H1 (cell line): Measurements from ENCODE around the gene LBP. TPM values are rescaled to one million over a fixed set of nuclear protein-coding genes. Genes with fewer than 3 reads are reported as not detected.

ENCODE experiments used
- CTCF ChIA-PET: fragments of 300-600 bp; sonication (Branson Sonifier 250); formaldehyde crosslinking; loops from one replicate; lab custom pipeline; 2021; ENCODE audit not compliant: partially characterized antibody; lab: Charles Lee
- POLR2A ChIA-PET: fragments of 300-600 bp; sonication (Branson Sonifier 250); formaldehyde crosslinking; loops from one replicate; lab custom pipeline; 2021; ENCODE audit warnings: inconsistent platforms; ENCODE audit not compliant: partially characterized antibody; lab: Charles Lee
- DNase-seq, 2 experiments: peaks; one replicate each; pipeline versions ENCODE4 v3.0.0 to v3.0.0-alpha.2; 2010 to 2022; ENCODE audit warnings: low spot score in 2 of 2, low read depth in 1 of 2, mixed read lengths in 1 of 2
- FAIRE-seq: peaks from 2 replicates; lab custom pipeline; 2011; peaks lifted over from hg19 to GRCh38; lab: Jason Lieb, UNC
- H2AFZ ChIP-seq: 2 replicates; pipeline ENCODE4 v1.8.1; 2012; ENCODE audit warnings: low read length, inconsistent platforms
- H2AK5ac ChIP-seq: 2 replicates; pipeline ENCODE4 v1.6.1; 2013; ENCODE audit warnings: low read depth, low read length
- H2BK120ac ChIP-seq: replicated peaks from 2 replicates; pipeline ENCODE3; 2013; ENCODE audit warnings: low read depth, low read length, inconsistent platforms
- H2BK12ac ChIP-seq: 2 replicates; pipeline ENCODE4 v1.6.1; 2013; ENCODE audit warnings: low read depth, low read length
- H2BK15ac ChIP-seq: 2 replicates; pipeline ENCODE4 v1.6.1; 2013; ENCODE audit warnings: low read length
- H2BK20ac ChIP-seq: 2 replicates; pipeline ENCODE4 v1.6.1; 2013; ENCODE audit warnings: low read length
- H2BK5ac ChIP-seq: 2 replicates; pipeline ENCODE4 v1.6.1; 2013; ENCODE audit warnings: low read depth, low read length
- H3K14ac ChIP-seq: 2 replicates; pipeline ENCODE4 v1.6.1; 2013; ENCODE audit warnings: inconsistent platforms; ENCODE audit not compliant: insufficient read length
- H3K18ac ChIP-seq: 2 replicates; pipeline ENCODE4 v1.6.1; 2013; ENCODE audit warnings: low read length; ENCODE audit errors: extremely low read depth
- H3K23ac ChIP-seq: 2 replicates; pipeline ENCODE4 v1.6.1; 2013; ENCODE audit warnings: inconsistent platforms; ENCODE audit not compliant: insufficient read length
- H3K23me2 ChIP-seq: 2 replicates; pipeline ENCODE4 v1.6.1; 2013; ENCODE audit warnings: low read depth, low read length
- H3K27ac ChIP-seq: 2 replicates; pipeline ENCODE4 v1.6.1; 2011; ENCODE audit warnings: low read depth, low read length, inconsistent platforms
- H3K27me3 ChIP-seq, 4 experiments: replicated peaks in 1 of 4; 1 replicate in 1 of 4; 2 replicates in 3 of 4; pipeline versions ENCODE4 v1.6.1 to v1.8.1; 2011 to 2013; ENCODE audit warnings: low read length in 3 of 4, mild to moderate bottlenecking in 3 of 4, inconsistent platforms in 2 of 4, mixed read lengths in 2 of 4, moderate library complexity in 1 of 4; ENCODE audit not compliant: control insufficient read depth in 3 of 4, insufficient read depth in 3 of 4; ENCODE audit errors: extremely low read depth in 1 of 4
- H3K36me3 ChIP-seq, 4 experiments: 2 replicates each; pipeline versions ENCODE4 v1.6.1 to v1.8.1; 2011 to 2013; ENCODE audit warnings: mild to moderate bottlenecking in 4 of 4, low read length in 3 of 4, moderate library complexity in 2 of 4, control low read depth in 1 of 4, inconsistent platforms in 1 of 4; ENCODE audit not compliant: insufficient read depth in 4 of 4, control insufficient read depth in 2 of 4
- H3K4ac ChIP-seq: replicated peaks from 2 replicates; pipeline ENCODE3; 2013; ENCODE audit warnings: low read length, low read depth, mixed read lengths, inconsistent platforms; ENCODE audit not compliant: insufficient read length
- H3K4me1 ChIP-seq, 4 experiments: replicated peaks in 1 of 4; 1 replicate in 1 of 4; 2 replicates in 3 of 4; pipeline versions ENCODE4 v1.6.1 to v1.8.1; 2011 to 2013; ENCODE audit warnings: low read length in 3 of 4, inconsistent platforms in 2 of 4, mixed read lengths in 1 of 4; ENCODE audit not compliant: insufficient read depth in 4 of 4, control insufficient read depth in 3 of 4
- H3K4me2 ChIP-seq, 2 experiments: 2 replicates each; pipeline versions ENCODE4 v1.6.1 to v1.8.1; 2011 to 2013; ENCODE audit warnings: low read depth in 2 of 2, low read length in 2 of 2, control low read depth in 1 of 2, inconsistent platforms in 1 of 2, mild to moderate bottlenecking in 1 of 2; ENCODE audit not compliant: insufficient read depth in 1 of 2
- H3K4me3 ChIP-seq, 4 experiments: fragments of 200-600, 300-600 bp in 1 of 4; sonication (generic), shearing (Covaris generic), sonication (Bioruptor Twin) in 1 of 4; 2 replicates each; pipeline versions ENCODE4 v1.5.1 to v1.8.1; 2011 to 2016; ENCODE audit warnings: low read length in 4 of 4, low read depth in 3 of 4, control low read depth in 2 of 4, inconsistent platforms in 2 of 4, mild to moderate bottlenecking in 2 of 4, mixed read lengths in 1 of 4, moderate library complexity in 1 of 4; ENCODE audit not compliant: insufficient read depth in 2 of 4; ENCODE audit errors: extremely low read depth in 1 of 4
- H3K56ac ChIP-seq: replicated peaks from 2 replicates; pipeline ENCODE3; 2013; ENCODE audit warnings: low read depth, mild to moderate bottlenecking, mixed read lengths, low read length, inconsistent platforms; ENCODE audit not compliant: insufficient read length
- H3K79me1 ChIP-seq: 2 replicates; pipeline ENCODE4 v1.6.1; 2013; ENCODE audit warnings: low read depth, low read length, control low read depth
- H3K79me2 ChIP-seq, 2 experiments: 2 replicates each; pipeline versions ENCODE4 v1.6.1 to v1.8.1; 2012 to 2013; ENCODE audit warnings: low read length in 2 of 2, mild to moderate bottlenecking in 2 of 2, inconsistent platforms in 1 of 2; ENCODE audit not compliant: insufficient read depth in 2 of 2, control insufficient read depth in 1 of 2
- H3K9ac ChIP-seq, 4 experiments: replicated peaks in 1 of 4; 1 replicate in 1 of 4; 2 replicates in 3 of 4; pipeline versions ENCODE4 v1.6.1 to v1.8.1; 2011 to 2013; ENCODE audit warnings: low read depth in 3 of 4, low read length in 3 of 4, control low read depth in 2 of 4, mild to moderate bottlenecking in 2 of 4, moderate library complexity in 2 of 4, inconsistent platforms in 1 of 4; ENCODE audit errors: extremely low read depth in 1 of 4
- H3K9me3 ChIP-seq, 2 experiments: 2 replicates each; pipeline versions ENCODE4 v1.6.1 to v1.8.1; 2012 to 2013; ENCODE audit warnings: mild to moderate bottlenecking in 2 of 2, moderate library complexity in 2 of 2, control low read depth in 1 of 2, inconsistent platforms in 1 of 2, low read depth in 1 of 2, low read length in 1 of 2, mixed read lengths in 1 of 2; ENCODE audit not compliant: insufficient read depth in 2 of 2
- H4K20me1 ChIP-seq, 2 experiments: replicated peaks in 1 of 2; 2 replicates each; pipeline versions ENCODE3 to v1.8.1; 2011 to 2013; ENCODE audit warnings: inconsistent platforms in 2 of 2, low read length in 2 of 2, mild to moderate bottlenecking in 1 of 2; ENCODE audit not compliant: insufficient read depth in 2 of 2, control insufficient read depth in 1 of 2
- H4K5ac ChIP-seq: 2 replicates; pipeline ENCODE4 v1.6.1; 2013; ENCODE audit warnings: low read length, low read depth, mixed read lengths, inconsistent platforms; ENCODE audit not compliant: insufficient read length
- H4K8ac ChIP-seq: 2 replicates; pipeline ENCODE4 v1.8.0; 2013; ENCODE audit warnings: mild to moderate bottlenecking, moderate library complexity, low read length, inconsistent platforms; ENCODE audit not compliant: insufficient read depth; ENCODE audit errors: extremely low read depth
- H4K91ac ChIP-seq: replicated peaks from 2 replicates; pipeline ENCODE3; 2013; ENCODE audit warnings: low read length, mixed read lengths, inconsistent platforms; ENCODE audit not compliant: insufficient read length
- KDM5A ChIP-seq: fragments of 200-600 bp; IDR thresholded peaks from 2 replicates; pipeline ENCODE4 v1.7.1; 2012; ENCODE audit warnings: mild to moderate bottlenecking, low read length, inconsistent platforms, mixed read lengths
- RXRA ChIP-seq: IDR thresholded peaks from 2 replicates; pipeline ENCODE4 v1.6.1; 2011; ENCODE audit warnings: low read depth, mild to moderate bottlenecking, low read length, moderate library complexity; ENCODE audit not compliant: insufficient read depth
- TBP ChIP-seq: IDR thresholded peaks from 2 replicates; pipeline ENCODE4 v1.6.1; 2011; ENCODE audit warnings: low read depth, low read length, improper control_type of control experiment
- WGBS, 2 experiments: shearing (Covaris generic) in 1 of 2; methylation state at CpG; one replicate each; pipeline versions ENCODE4 v1.1.6 to v1.1.7; 2013 to 2015; ENCODE audit warnings: low lambda C conversion rate in 2 of 2, mixed read lengths in 2 of 2, inconsistent platforms in 1 of 2, low coverage in 1 of 2, missing lambda C conversion rate in 1 of 2; ENCODE audit not compliant: insufficient replicate concordance in 2 of 2, insufficient coverage in 1 of 2, insufficient read length in 1 of 2; ENCODE audit errors: extremely low coverage in 1 of 2, missing lambda C conversion rate in 1 of 2; 5-methylcytosine and 5-hydroxymethylcytosine counted together
- polyA plus RNA-seq, 7 experiments: library from polyadenylated mRNA; depleted of rRNA in 3 of 7; stranded (reverse) in 5 of 7; unstranded in 2 of 7; fragments of >200 nt in 5 of 7; fragments of 200-250 nt in 2 of 7; gene quantifications; 1 replicate in 5 of 7; 2 replicates in 1 of 7; 4 replicates in 1 of 7; pipeline versions ENCODE4 v1.2.1 to v1.2.3, GENCODE V29; 2011 to 2013; ENCODE audit warnings: missing spikeins in 2 of 7, mixed read lengths in 2 of 7
- total RNA-seq: library from RNA; stranded (reverse); fragmentation: NEBNext Ultra II Directional; extraction: Animal tissue kit (Norgen Biotek cat#: 25700); gene quantifications from 2 replicates; pipeline ENCODE4 v1.2.1, GENCODE V29; 2021

LBP gene
- total and polyA plus RNA-seq, 2 of the 8 experiments (the other 6 are each of a cell fraction or from before 2014, with no cell fraction given), result 0.60 to 0.63 TPM

DNA sequence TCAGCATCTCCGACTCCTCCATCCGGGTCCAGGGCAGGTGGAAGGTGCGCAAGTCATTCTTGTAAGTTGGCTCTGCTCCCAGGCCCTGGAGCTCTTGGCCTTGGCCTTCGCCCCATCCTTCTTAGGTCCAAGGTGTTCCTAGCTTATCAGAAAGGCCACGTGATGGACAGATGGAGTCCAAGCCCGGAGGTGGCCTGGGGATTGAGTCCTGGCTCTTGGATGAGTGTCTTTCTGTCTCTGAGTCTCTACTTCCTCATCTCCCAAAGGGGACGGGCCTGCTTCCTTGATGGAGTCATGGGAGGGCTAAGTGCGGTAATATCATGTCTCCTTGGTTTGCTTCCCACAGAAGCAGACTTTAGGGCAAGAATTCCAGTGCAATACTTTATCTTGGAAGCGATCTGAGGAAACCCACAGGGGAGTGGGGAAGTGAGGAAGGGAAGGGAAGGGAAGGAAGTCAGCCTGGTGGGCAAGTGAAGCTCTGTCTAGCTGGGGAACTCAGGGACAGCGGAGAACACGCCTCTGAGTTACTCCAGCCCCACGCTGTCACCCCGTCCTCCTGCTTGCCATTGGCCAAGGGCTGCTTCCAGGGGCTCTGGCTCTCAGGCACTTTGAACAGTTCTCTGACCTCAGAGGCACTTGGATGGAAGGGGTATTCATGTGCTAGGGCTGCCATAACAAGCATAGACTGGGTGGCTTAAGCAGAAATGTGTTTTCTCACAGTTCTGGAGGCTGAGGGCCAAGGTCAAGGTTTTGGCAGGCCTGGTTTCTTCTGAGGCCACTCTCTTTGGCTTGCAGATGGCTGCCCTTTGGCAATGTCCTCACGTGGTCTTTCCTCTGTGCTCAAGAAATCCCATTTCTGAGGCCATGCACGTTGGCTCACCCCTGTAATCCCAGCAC lies 4.8 kb downstream of the LBP start:
- no peak overlapping the region for H3K14ac ChIP-seq
- H4K5ac ChIP-seq, result no peak overlapping the region
- no peak overlapping the region for H2BK5ac ChIP-seq
- peak overlapping the region; percentile 59; the same call in 1 of the 2 replicates for H2AK5ac ChIP-seq
- no peak overlapping the region for H2BK120ac ChIP-seq
- no peak overlapping the region for H3K27ac ChIP-seq
- DNase-seq (no peak), FAIRE-seq (no peak)
- ChIA-PET CTCF (interaction anchor here (0.6 to 22.1 kb wide), 3 partner anchors 13 to 450 kb away, joined by 3 to 390 read pairs (median 3); no protein-coding TSS in a partner anchor), POLR2A (no interaction called here)
- H3K79me1 ChIP-seq, result no peaks in the 10 kb centered on the region
- H3K4ac ChIP-seq, result peak overlapping the region; percentile 36
- H3K56ac ChIP-seq, result no peak overlapping the region
- no peak for TF ChIP-seq TBP
- no peak for TF ChIP-seq RXRA
- TF ChIP-seq KDM5A, result no peak
- H3K36me3 ChIP-seq, result no peaks in the 10 kb centered on the region
- peak overlapping the region; percentile 84; the same call in 1 of the 2 replicates for H2BK12ac ChIP-seq
- H3K4me1 ChIP-seq, result peaks cover 2 to 24% (median 15%) of the 10 kb centered on the region in 4 experiments
- H2AFZ ChIP-seq, result no peak overlapping the region
- no peak overlapping the region for H4K8ac ChIP-seq
- H3K4me2 ChIP-seq, result no peak overlapping the region
- H3K4me3 ChIP-seq, result no peak overlapping the region
- H3K9me3 ChIP-seq, result no peaks in the 10 kb centered on the region
- no peak overlapping the region for H2BK20ac ChIP-seq
- H3K79me2 ChIP-seq, result no peaks in the 10 kb centered on the region
- H4K91ac ChIP-seq, result peak overlapping the region; percentile 44
- no peak overlapping the region for H3K23ac ChIP-seq
- H3K27me3 ChIP-seq, result no peaks in the 10 kb centered on the region
- H3K9ac ChIP-seq, result no peak overlapping the region; a peak in 1 of 7 replicates
- WGBS, 2 experiments, result 88% methylated on average over 14 of the region's 15 CpGs; no CpG with 5 or more reads in 1 of the 2 experiments
- no peak overlapping the region for H2BK15ac ChIP-seq
- H3K18ac ChIP-seq, result peak overlapping the region; percentile 22; the same call in 1 of the 2 replicates
- peaks cover 3% of the 10 kb centered on the region; the same call in 1 of the 2 replicates for H3K23me2 ChIP-seq
- H4K20me1 ChIP-seq, result no peaks in the 10 kb centered on the region
